Naive B cell (primary cell): ENCODE data around the gene SNX9. TPM values are rescaled to one million over a fixed set of nuclear protein-coding genes. Genes with fewer than 3 reads are reported as not detected.
"Not testable (repeated sequence)": the region's sequence is repeated elsewhere in the genome, so short reads cannot be mapped to it uniquely, and the experiment has no call there.

Experiments used
- ATAC-seq, 2 donors: fragments of 150-1000 bp; cut with Tn5 transposase; 2 replicates each; pipeline ENCODE4 v1.10.0; 2021; ENCODE audit warnings: low read depth in 2 of 2, mild to moderate bottlenecking in 2 of 2, moderate library complexity in 2 of 2
- DNase-seq: peaks from one replicate; pipeline ENCODE4 v3.0.0; 2022
- H3K27ac Mint-ChIP-seq, 6 donors: one replicate each; pipeline ENCODE4 v1.8.0; 2020 to 2022; ENCODE audit warnings: mild to moderate bottlenecking in 6 of 6, mixed read lengths in 6 of 6, moderate library complexity in 5 of 6, inconsistent platforms in 2 of 6
- H3K27me3 Mint-ChIP-seq, 3 donors: one replicate each; pipeline ENCODE4 v1.8.0; 2021 to 2022; ENCODE audit warnings: mixed read lengths in 3 of 3, mild to moderate bottlenecking in 1 of 3
- H3K36me3 Mint-ChIP-seq, 2 donors: one replicate each; pipeline ENCODE4 v1.8.0; 2020 to 2022; ENCODE audit warnings: mixed read lengths in 2 of 2, inconsistent platforms in 1 of 2, mild to moderate bottlenecking in 1 of 2
- H3K4me1 Mint-ChIP-seq, 3 donors: one replicate each; pipeline ENCODE4 v1.8.0; 2020 to 2022; ENCODE audit warnings: mixed read lengths in 3 of 3, inconsistent platforms in 1 of 3, mild to moderate bottlenecking in 1 of 3, moderate library complexity in 1 of 3
- H3K4me3 Mint-ChIP-seq, 8 donors: one replicate each; pipeline ENCODE4 v1.8.0; 2020 to 2022; ENCODE audit warnings: mild to moderate bottlenecking in 8 of 8, mixed read lengths in 8 of 8, moderate library complexity in 8 of 8, inconsistent platforms in 2 of 8
- H3K9me3 Mint-ChIP-seq, 7 donors: one replicate each; pipeline ENCODE4 v1.8.0; 2020 to 2022; ENCODE audit warnings: mixed read lengths in 7 of 7, mild to moderate bottlenecking in 5 of 7, inconsistent platforms in 2 of 7, moderate library complexity in 1 of 7
- polyA plus RNA-seq, 6 donors: library from polyadenylated mRNA; unstranded; fragments of 300-500 nt; fragmentation: Illumina TruSeq; gene quantifications; one replicate each; pipeline ENCODE4 v1.2.3, GENCODE V29; 2021; ENCODE audit warnings: low read depth in 6 of 6

SNX9 gene
- polyA plus RNA-seq, 6 donors from 2014 or later: 19.7 to 28.3 (median 25.7) TPM

- Mint-ChIP-seq H3K4me3 (no peak overlapping the region), H3K4me1 (peaks cover 14 to 21% (median 15%) of the 10 kb centered on the region in 3 donors), H3K27ac (peak overlapping the region in 2 of 6 donors; percentile 44 to 58), H3K27me3 (no peaks in the 10 kb centered on the region), H3K9me3 (no peaks in the 10 kb centered on the region), H3K36me3 (peaks cover 10 to 37% of the 10 kb centered on the region in 2 donors)
- ATAC-seq (no peak), DNase-seq (no peak)
Measured at GRCh38 chr6:157895585-157895984, 72.5 kb downstream of the SNX9 start.

GRCh38 chr6:157896932-157897331 is 73.9 kb downstream of the SNX9 start:
- H3K9me3 Mint-ChIP-seq: no peaks in the 10 kb centered on the region
- no peak overlapping the region for H3K4me3 Mint-ChIP-seq
- peak overlapping the region in 1 of 6 donors; percentile 83 for H3K27ac Mint-ChIP-seq
- DNase-seq (no peak), ATAC-seq (no peak)
- H3K4me1 Mint-ChIP-seq: peaks cover 8 to 14% (median 8%) of the 10 kb centered on the region in 3 donors
- no peaks in the 10 kb centered on the region for H3K27me3 Mint-ChIP-seq
- peaks cover 8 to 30% of the 10 kb centered on the region in 2 donors for H3K36me3 Mint-ChIP-seq

GRCh38 chr6:157898169-157898568 is 75.1 kb downstream of the SNX9 start:
- Mint-ChIP-seq H3K4me1 (peaks cover 2 to 4% (median 2%) of the 10 kb centered on the region in 3 donors), H3K27me3 (no peaks in the 10 kb centered on the region), H3K4me3 (no peak overlapping the region), H3K27ac (peak overlapping the region in 2 of 6 donors; percentile 33 to 78), H3K9me3 (no peaks in the 10 kb centered on the region), H3K36me3 (peaks cover 2 to 23% of the 10 kb centered on the region in 2 donors)
- DNase-seq: no peak
- ATAC-seq: no peak

GRCh38 chr6:157898640-157899039 is 75.6 kb downstream of the SNX9 start:
- H3K4me3 Mint-ChIP-seq: no peak overlapping the region
- DNase-seq: no peak
- peaks cover 7 to 23% of the 10 kb centered on the region in 2 donors for H3K36me3 Mint-ChIP-seq
- H3K27ac Mint-ChIP-seq: peak overlapping the region in 3 of 6 donors; percentile 33 to 81 (median 78)
- ATAC-seq: no peak
- H3K9me3 Mint-ChIP-seq: no peaks in the 10 kb centered on the region
- H3K27me3 Mint-ChIP-seq: no peaks in the 10 kb centered on the region
- H3K4me1 Mint-ChIP-seq: peaks cover 0 to 4% (median 0%) of the 10 kb centered on the region in 3 donors

- DNase-seq, H3K4me3 Mint-ChIP-seq, ATAC-seq, H3K27me3 Mint-ChIP-seq, H3K4me1 Mint-ChIP-seq, H3K9me3 Mint-ChIP-seq: not testable (repeated sequence)
- Mint-ChIP-seq H3K27ac (peak overlapping the region in 2 of 6 donors; percentile 21 to 32), H3K36me3 (peaks cover 8 to 16% of the 10 kb centered on the region in 2 donors)
Measured at GRCh38 chr6:157900262-157900661, 77.2 kb downstream of the SNX9 start.

- H3K4me1 Mint-ChIP-seq, H3K9me3 Mint-ChIP-seq, H3K27me3 Mint-ChIP-seq, ATAC-seq, DNase-seq: not testable (repeated sequence)
- Mint-ChIP-seq H3K36me3 (peaks cover 8 to 16% of the 10 kb centered on the region in 2 donors), H3K4me3 (peak overlapping the region in 1 of 8 donors; percentile 22), H3K27ac (peak overlapping the region in 1 of 6 donors; percentile 29)
Measured at GRCh38 chr6:157900751-157901150, 77.7 kb downstream of the SNX9 start.

- H3K27ac Mint-ChIP-seq: no peak overlapping the region
- peaks cover 22 to 35% of the 10 kb centered on the region in 2 donors for H3K36me3 Mint-ChIP-seq
- DNase-seq: no peak
Measured at GRCh38 chr6:157904999-157905398, 82.0 kb downstream of the SNX9 start.

GRCh38 chr6:157905590-157906342 is 82.7 kb downstream of the SNX9 start:
- no peak for ATAC-seq
- Mint-ChIP-seq H3K27ac (peak overlapping the region in 1 of 6 donors; percentile 1), H3K27me3 (no peaks in the 10 kb centered on the region)

More at GRCh38 chr6:157904999-157905398, 82.0 kb downstream of the SNX9 start:
- Mint-ChIP-seq H3K9me3 (peaks cover 0 to 4% (median 0%) of the 10 kb centered on the region in 7 donors), H3K4me3 (no peak overlapping the region), H3K4me1 (peaks cover 21 to 23% (median 22%) of the 10 kb centered on the region in 3 donors), H3K27me3 (no peaks in the 10 kb centered on the region)
- ATAC-seq: no peak

GRCh38 chr6:157906537-157907061 is 83.6 kb downstream of the SNX9 start:
- DNase-seq (no peak), ATAC-seq (no peak)
- Mint-ChIP-seq H3K4me3 (no peak overlapping the region), H3K4me1 (peaks cover 21 to 24% (median 23%) of the 10 kb centered on the region in 3 donors), H3K27me3 (no peaks in the 10 kb centered on the region), H3K9me3 (peaks cover 0 to 4% (median 0%) of the 10 kb centered on the region in 7 donors), H3K27ac (peak overlapping the region in 4 of 6 donors; percentile 1 to 42 (median 6)), H3K36me3 (peaks cover 25 to 48% of the 10 kb centered on the region in 2 donors)

More at GRCh38 chr6:157905590-157906342, 82.7 kb downstream of the SNX9 start:
- Mint-ChIP-seq H3K4me3 (no peak overlapping the region), H3K36me3 (peaks cover 25 to 42% of the 10 kb centered on the region in 2 donors), H3K4me1 (peaks cover 21 to 23% (median 23%) of the 10 kb centered on the region in 3 donors), H3K9me3 (peaks cover 0 to 4% (median 0%) of the 10 kb centered on the region in 7 donors)
- no peak for DNase-seq

GRCh38 chr6:157907651-157908050 is 84.6 kb downstream of the SNX9 start:
- peak overlapping the region in 3 of 6 donors; percentile 9 to 84 (median 68) for H3K27ac Mint-ChIP-seq
- peak overlapping the region in 1 of 8 donors; percentile 15 for H3K4me3 Mint-ChIP-seq
- peaks cover 21 to 34% (median 23%) of the 10 kb centered on the region in 3 donors for H3K4me1 Mint-ChIP-seq
- peaks cover 25 to 48% of the 10 kb centered on the region in 2 donors for H3K36me3 Mint-ChIP-seq
- peaks cover 0 to 4% (median 0%) of the 10 kb centered on the region in 7 donors for H3K9me3 Mint-ChIP-seq
- no peaks in the 10 kb centered on the region for H3K27me3 Mint-ChIP-seq
- no peak for ATAC-seq
- no peak for DNase-seq

GRCh38 chr6:157908369-157909281 is 85.6 kb downstream of the SNX9 start:
- Mint-ChIP-seq H3K27me3 (no peaks in the 10 kb centered on the region), H3K36me3 (peaks cover 25 to 43% of the 10 kb centered on the region in 2 donors), H3K9me3 (peaks cover 0 to 4% (median 0%) of the 10 kb centered on the region in 7 donors), H3K4me1 (peaks cover 23 to 34% (median 24%) of the 10 kb centered on the region in 3 donors), H3K4me3 (peak overlapping the region in 4 of 8 donors; percentile 9 to 79 (median 18)), H3K27ac (peak overlapping the region; percentile 9 to 91 (median 82))
- DNase-seq (no peak), ATAC-seq (peak; percentile 56 to 61)

GRCh38 chr6:157909282-157909664 is 86.2 kb downstream of the SNX9 start:
- DNase-seq: no peak
- ATAC-seq: peak; percentile 69 to 82
- H3K27me3 Mint-ChIP-seq: no peaks in the 10 kb centered on the region
- H3K36me3 Mint-ChIP-seq: peaks cover 25 to 44% of the 10 kb centered on the region in 2 donors
- H3K27ac Mint-ChIP-seq: peak overlapping the region in 5 of 6 donors; percentile 54 to 91 (median 79)
- H3K9me3 Mint-ChIP-seq: peaks cover 0 to 4% (median 0%) of the 10 kb centered on the region in 7 donors
- H3K4me3 Mint-ChIP-seq: peak overlapping the region in 4 of 8 donors; percentile 11 to 79 (median 18)
- H3K4me1 Mint-ChIP-seq: peaks cover 23 to 34% (median 24%) of the 10 kb centered on the region in 3 donors

GRCh38 chr6:157911278-157911677 is 88.2 kb downstream of the SNX9 start:
- peaks cover 0 to 4% (median 0%) of the 10 kb centered on the region in 7 donors for H3K9me3 Mint-ChIP-seq
- H3K4me1 Mint-ChIP-seq: peaks cover 23 to 34% (median 24%) of the 10 kb centered on the region in 3 donors
- no peak overlapping the region for H3K4me3 Mint-ChIP-seq

More at GRCh38 chr6:157911278-157911677, 88.2 kb downstream of the SNX9 start:
- H3K27me3 Mint-ChIP-seq: no peaks in the 10 kb centered on the region
- DNase-seq: no peak
- H3K36me3 Mint-ChIP-seq: peaks cover 26 to 50% of the 10 kb centered on the region in 2 donors
- no peak for ATAC-seq
- H3K27ac Mint-ChIP-seq: peak overlapping the region in 5 of 6 donors; percentile 4 to 92 (median 87)
